HG03135 (cell line): Measurements from ENCODE around the gene SGF29.
"Not testable (repeated sequence)": the region's sequence is repeated elsewhere in the genome, so short reads cannot be mapped to it uniquely, and the experiment has no call there.

ENCODE experiments used
- ATAC-seq: cut with Tn5 transposase; IDR thresholded peaks from one replicate; pipeline ENCODE4 v1.9.1; 2021; ENCODE audit warnings: mild to moderate bottlenecking, moderate library complexity; ENCODE audit not compliant: unreplicated experiment

Gene SGF29

DNA sequence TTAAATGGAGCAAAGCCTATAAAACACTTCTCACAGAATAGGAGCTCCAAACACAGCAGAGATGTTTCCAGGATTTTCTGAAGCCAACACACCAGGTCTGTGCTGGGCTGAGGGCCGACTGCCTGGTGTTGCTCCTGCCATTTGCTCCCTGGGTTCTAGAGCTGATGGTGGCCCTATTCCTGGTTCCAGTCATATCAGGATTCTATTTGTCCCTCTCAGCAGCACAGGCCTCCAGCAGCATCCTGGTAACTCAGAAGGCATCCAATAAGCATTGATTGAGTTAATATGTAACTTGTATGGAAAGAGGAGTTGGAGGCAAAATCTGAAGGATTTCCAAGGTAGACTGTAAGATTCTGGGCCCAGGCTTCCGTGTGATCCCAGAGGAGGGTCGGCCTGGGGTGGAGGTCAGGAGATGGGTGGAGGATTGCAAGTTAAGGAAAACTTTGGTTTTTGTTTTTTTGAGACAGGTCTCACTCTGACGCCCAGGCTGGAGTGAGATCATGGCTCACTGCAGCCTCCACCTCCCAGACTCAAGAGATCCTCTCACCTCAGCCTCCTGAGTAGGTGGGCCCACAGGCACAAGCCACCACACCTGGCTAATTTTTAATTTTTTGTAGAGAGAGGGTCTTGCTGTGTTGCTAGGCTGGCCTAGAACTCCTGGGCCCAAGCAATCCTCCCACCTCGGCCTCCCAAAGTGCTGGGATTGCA lies 20.6 kb upstream of the SGF29 start:
- ATAC-seq: no peak

DNA sequence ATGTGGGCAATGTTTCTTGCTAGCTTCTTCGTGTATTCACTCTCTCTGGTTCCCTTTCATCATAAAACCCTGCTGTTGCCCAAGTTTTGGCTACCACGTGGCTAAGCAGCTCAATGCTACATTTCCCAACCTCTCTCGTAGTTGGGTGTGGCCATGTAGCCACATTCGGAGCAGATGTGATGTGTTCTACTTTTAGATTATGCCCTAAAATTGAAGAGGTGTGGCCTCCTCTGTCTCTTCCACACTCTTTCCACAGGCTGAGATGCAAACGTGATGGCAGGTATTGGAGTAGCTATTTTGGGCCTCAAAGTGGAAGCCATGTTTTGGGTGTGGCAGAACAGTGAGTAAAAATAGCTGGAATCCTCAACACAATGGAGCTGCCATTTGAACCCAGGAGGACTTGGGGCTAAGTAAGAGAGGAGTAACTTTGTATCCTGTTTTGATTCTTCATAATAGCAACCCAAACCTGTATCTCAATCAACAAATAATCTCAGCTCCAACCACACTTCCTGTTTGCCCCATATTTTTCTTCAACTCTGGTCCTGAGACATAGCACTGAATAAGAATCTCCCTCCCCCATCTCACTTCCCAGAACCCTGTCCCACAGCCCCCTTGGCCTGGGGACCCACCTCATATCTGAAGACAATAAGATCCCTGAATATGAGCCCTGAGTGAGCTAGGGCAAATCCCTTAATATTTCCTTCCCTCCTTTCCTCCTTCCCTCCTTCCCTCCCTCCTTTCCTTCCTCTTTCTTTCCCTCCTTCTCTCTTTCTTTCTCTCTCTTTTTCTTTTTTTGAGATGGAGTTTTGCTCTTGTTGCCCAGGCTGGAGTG lies 19.0 kb upstream of the SGF29 start:
- ATAC-seq: no peak

DNA sequence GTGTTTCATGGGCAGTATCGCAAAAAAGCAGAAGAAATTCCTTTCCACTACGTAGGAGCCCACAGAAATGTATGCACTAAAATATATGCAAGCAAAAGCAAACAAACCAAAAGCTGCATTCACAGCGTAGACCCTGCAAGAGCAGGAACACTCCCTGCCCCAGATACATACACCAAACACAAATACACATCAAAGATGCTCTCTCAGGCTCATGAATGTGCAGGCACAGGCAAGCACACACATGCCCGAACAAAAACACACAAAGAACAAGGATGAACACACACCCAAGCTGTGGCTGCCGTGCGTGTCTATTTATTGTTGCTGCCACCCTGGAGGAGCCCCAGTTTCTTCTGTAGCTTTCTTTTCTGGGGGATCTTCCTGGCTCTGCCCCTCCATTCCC lies 16.6 kb upstream of the SGF29 start:
- no peak for ATAC-seq

DNA sequence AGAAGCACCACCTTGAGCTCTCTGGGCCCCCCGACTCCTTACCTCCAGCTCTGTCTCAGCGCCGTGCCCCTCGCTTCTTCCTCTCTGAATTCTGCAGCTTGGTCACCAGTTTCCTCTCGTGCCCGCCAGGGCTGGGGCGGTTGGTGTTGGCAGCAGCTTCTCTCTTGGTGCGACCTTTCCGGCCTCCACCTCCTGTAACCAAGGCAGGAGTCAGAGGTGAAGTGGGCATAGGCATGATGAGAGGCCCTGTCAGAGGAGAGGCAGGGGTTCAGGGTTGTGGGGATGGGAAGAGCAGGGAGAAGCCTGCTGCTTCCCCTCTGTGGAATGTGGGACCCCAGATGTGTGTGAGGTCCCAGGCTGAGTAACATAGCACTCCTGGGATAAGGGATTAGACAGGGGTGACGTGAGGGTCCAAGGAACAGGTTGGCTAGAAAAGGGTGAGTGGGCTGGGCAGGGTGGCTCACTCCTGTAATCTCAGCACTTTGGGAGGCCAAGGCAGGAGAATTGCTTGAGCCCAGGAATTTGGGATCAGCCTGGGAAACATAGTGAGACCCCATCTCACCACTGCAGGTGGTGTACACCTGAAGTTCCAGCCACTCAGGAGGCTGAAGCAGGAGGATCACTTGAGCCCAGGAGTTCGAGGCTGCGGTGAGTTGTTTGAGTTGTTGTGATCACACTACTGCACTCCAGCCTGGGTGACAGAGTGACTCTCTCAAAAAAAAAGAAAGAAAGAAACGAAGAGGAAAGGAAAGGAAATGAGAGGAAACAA lies 15.6 kb upstream of the SGF29 start:
- ATAC-seq: no peak

DNA sequence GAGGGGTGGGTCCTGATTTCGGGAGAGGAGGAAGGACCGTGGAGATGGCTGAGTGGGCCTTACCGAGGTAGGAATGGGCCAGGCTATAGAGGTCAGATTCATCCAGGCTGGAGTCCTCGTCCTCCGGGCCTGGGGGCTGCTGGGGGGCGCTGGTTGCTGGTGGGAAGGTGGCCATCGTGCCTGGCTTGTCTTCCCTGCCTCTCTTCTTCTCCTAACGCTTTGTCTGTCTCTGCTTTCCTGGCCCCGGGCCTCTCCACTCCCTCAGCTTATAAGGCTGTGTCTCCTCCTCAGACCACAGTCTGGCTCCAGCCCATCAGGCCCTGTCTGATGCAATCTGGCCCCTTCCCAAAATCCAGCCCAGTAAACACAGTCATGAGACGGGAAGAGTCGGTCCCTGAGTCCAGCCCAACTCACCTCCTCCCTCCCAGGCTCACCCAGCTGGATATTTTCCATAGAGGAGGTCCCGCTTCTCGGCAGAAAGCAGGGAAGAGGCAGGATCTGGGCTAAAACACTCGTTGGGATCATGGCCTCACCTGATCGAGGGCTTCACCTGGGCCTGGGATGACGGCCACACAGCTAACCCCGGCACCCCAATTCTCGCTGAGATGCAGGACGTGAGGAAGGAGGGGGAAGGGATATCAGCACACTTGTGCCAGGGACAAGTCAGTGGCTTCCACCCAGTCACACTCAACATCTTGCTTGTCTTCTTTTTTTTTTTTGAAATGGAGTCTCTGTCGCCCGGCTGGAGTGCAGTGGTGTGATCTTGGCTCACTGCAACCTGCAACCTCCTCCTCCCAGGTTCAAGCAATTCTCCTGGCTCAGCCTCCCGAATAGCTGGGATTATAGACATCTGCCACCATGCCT lies 14.8 kb upstream of the SGF29 start, which contains the start of gene NUPR1:
TSS of gene NUPR1 (minus strand) at position 242 of the 864 bp plus-strand sequence. CDS start at position 175, 67 bp downstream.
- no peak for ATAC-seq

DNA sequence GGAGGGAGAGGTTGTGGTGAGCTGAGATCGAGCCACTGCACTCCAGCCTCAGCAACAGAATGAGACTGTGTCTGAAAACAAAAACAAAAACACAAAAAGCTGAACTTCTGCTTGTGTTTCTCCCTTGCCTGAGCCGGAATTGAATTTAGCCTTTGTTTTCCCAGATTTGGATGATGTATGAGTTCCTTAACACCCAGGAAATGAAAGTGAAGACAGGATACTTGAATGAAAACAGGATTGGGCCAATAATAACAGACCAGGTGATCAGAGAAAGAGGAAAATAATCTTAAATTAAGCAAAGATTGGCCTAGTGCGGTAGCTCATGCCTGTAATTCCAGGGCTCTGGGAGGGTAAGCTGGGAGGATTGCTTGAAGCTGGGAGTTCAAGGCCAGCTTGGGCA lies 13.4 kb upstream of the SGF29 start:
- no peak for ATAC-seq

DNA sequence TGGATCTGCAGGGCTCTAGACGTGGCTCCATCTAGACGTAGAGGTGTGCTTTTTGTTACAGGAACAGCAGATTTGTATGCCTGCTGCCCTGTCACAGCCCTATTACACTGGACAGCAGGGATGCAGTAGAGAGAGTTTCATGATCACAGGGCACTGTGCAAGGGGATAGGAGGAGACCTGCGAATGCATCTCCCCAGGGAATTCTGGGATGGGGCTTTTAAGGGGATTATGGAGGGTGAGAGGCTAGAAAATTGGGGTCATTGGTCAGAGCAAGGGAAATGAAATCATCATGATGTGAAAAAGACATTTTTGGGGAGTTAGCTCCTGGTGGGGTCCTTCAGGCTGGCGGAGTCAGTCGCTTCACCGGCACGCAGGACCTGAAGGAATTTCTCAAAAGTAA lies 11.1 kb upstream of the SGF29 start:
- ATAC-seq: no peak

DNA sequence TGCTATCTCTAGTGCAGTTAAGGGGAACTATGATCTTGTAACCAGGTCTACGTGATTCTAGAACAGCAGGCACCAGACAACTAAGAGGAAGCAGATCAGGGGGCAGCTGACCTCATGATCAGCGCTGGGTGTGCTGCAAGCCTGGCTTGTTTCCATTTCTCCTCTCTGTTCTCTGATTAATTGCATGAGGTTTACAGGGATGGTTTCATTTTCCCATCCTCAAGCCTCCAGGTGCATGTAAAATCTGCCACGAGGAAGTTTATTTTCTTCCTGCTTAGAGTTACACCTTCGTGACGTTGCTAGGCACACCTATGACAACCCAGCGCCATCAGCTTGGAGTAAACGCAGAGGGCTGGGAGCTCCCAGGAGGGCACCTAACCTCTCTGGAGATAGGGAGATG lies 10.6 kb upstream of the SGF29 start:
- no peak for ATAC-seq

DNA sequence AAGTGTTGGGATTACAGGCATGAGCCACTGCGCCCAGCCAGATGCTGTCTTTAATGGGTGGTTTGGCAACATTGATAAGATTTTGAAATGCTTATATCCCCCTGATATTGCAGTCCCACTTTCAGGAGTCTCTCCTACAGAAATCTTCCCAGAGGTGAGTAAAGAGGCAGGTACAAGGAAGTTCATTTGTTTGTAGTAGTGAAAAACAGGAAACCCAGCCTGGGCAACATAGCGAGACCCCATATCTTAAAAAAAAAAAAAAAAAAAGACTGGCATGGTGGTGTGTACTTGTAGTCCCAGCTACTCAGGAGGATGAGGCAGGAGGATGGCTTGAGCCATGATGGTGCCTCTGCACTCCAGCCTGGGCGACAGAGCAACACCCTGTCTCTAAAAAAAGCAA lies 8.7 kb upstream of the SGF29 start:
- ATAC-seq: no peak

DNA sequence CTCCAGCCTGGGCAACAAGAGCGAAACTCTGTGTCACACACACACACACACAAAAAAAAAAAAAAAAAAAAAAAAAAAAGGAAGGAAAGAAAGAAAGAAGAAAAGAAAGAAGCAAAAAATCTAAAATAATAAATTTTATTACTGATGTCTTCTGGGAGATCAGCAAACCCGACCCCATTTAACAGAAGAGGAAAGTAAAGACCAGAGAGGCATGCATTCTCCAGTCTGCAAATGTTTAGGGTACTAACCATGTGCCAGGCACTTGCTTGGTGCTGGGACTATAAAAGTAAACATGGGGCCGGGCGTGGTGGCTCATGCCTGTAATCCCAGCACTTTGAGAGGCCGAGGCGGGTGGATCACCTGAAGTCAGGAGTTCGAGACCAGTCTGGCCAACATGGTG lies 7.8 kb upstream of the SGF29 start:
- not testable (repeated sequence) for ATAC-seq

DNA sequence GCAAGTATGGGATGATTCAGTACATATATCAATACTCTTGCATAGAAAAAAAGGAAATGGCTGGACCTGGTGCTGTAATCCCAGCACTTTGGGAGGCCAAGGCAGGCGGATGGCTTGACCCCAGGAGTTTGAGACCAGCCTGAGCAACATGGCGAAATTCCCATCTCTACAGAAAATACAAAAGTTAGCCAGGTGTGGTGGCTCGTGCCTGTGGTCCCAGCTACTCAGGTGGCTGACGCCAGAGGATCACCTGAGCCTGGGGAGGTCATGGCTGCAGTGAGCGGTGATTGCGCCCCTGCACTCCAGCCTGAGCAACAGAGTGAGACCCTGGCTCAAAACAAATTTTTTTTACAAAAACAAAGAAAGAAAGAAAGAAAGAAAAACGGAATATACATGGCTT lies 7.1 kb upstream of the SGF29 start:
- no peak for ATAC-seq

DNA sequence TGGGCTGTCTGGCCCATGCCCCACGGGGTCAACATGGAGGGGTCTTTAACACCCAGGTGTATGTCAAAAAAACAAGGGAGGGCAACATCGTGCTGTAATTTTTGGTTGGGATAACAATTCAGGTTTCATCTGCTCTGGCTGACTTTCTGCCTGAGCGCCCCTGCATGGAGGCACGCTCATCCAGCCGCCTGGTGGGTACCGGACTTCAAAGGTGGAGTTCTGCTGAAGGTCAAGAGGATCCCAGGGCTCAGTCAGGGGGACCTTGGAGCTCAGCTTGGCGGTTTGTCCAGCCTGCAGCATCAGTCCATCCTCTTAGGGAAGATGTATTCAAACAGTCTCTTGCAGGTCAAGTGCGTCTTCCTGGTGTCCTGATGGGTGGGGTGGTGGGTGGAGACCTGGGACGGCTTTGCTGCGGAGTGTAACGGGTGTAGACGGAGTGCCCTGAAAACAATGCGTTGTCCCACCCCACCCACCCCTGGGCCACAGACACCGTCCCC lies 5.4 kb upstream of the SGF29 start:
- ATAC-seq: no peak

DNA sequence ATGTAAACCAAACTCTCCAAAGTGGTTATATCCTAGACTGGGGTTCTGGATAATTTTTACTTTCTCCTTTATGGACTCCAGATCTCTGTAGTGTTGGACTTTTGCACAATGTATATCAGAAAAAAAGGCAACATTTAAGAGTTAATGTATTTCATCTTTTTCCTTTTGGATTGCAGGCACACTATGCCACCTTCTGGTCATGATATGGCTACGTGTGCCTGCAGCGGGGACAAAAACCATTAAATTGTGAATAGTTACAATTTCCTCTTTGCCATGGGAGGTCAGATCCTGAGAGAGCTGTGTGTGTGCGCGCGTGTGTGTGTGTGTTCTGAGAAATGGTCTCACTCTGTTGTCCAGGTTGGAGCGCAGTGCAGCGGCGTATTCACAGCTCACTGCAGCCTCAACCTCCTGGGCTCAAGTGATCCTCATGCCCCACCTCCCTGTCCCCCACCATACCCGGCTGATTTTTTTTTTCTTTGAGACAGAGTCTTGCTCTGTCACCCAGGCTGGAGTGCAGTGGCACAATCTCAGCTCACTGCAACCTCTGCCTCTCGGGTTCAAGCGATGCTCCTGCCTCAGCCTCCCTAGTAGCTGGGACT lies 4.3 kb upstream of the SGF29 start:
- ATAC-seq: no peak

DNA sequence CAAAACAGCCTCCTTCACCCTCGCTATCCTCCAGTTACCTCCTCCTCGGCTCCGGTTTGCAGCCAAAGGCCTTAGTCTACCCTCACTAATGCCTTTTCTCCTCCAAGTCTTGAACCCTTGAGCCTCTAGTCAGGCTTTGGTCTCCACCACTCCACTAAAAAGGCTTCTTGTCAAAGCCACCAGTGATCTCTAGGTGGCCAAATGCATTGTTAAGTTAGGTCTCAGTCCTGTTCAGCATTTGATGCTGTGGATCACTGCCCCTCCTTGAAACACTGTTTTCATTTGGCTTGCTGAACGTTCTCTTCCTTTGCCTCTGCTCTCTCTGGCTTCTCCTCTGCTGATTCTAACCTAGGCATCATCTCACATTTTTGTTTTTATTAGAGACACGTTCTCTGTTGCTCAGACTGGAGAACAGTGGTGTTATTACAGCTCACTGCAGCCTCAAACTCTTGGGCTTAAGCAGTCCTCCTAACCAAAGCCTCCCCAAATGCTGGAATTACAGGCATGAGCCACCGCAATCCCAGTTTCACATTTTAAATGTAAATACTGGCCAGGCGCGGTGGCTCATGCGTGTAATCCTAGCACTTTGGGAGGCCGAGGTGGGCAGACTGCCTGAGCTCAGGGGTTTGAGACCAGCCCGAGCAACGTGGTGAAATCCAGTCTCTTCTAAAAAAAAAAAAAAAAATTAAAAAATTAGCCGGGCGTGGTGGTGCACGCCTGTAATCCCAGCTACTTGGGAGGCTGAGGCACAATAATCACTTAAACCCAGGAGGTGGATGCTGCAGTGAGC lies 1.1 kb downstream of the SGF29 start:
- no peak for ATAC-seq

DNA sequence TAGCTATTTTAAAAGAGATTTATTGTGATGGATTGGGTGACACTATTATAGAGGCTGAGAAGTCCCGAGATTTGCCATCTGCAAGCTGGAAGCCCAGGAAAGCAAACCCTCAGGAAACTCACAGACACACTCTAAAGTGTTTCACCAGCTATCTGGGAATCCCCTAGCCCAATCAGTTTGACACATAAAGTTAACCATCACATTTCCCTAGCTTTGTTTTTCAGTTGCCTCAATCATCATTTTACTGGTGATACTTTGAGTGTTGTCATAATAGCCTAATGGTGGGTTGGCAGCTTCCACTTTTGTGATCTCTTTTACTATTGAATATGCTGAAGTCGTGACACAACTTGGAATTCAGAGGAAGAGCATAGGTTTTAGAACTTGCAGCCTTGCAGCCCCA lies 1.8 kb downstream of the SGF29 start:
- ATAC-seq: no peak

DNA sequence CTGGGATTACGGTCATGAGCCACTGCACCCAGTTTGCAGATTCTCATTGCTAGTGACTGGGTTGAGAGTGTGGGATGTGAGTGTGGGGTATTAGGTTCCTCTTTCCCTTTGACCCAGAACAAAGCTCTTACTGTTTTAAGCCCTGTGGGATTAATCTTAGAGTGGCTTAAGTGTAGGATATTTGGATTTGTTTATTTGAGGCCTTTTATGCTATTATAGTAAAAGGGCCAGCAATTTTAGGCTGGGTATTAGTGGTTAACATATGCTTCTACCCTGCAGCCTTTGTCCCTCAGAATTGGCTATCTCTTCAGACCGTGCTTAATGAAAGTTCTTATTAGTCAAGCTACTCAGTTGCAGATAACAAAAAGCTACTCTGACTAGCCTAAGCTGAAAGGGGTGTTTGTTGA lies 3.2 kb downstream of the SGF29 start:
- no peak for ATAC-seq

DNA sequence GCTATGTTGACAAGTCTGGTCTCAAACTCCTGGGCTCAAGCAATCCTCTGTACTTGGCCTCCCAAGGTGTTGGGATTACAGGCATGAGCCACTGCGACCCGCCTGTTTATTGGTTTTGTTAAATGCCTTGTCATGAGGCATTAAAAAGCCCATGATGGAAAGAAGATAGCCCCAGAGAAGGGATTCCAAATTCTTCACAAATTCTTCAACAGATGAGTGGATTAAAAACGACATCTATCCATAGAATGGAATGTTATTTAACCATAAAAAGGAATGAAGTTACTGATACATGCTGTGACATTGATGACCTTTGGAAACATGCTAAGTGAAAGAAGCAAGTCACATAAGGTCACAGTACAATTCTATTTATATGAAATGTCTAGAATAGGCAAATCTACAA lies 4.7 kb downstream of the SGF29 start:
- no peak for ATAC-seq

DNA sequence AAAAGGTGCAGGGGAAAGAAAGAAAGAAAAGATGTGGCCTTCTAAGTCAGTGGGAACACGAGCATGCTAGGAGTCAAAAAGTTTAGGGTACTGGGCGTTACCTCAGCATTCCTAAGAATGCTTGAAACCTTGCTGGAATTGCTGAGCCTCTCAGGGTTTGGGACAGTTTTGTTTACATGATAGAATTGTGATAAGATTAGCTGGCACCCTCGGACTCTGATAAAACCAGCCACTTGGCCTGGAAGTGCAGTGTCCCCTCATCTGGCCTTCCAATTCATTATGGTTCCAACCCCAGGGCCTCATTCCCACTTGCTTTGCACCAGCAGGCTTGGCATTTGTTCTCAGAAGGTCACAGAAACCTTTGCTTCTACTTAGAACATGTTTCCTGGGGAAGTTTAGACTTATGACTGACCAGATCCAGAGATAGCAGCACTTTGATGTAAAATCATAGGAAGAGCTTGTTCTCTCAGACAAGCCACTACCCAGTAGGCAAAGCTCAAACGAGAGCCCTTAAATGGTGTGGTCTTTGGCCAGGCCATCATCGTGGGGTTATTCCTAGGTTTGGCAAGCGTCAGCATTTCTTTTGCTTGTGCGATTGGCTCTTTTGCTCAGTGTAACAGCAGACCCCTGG lies 8.0 kb downstream of the SGF29 start:
- ATAC-seq: no peak

DNA sequence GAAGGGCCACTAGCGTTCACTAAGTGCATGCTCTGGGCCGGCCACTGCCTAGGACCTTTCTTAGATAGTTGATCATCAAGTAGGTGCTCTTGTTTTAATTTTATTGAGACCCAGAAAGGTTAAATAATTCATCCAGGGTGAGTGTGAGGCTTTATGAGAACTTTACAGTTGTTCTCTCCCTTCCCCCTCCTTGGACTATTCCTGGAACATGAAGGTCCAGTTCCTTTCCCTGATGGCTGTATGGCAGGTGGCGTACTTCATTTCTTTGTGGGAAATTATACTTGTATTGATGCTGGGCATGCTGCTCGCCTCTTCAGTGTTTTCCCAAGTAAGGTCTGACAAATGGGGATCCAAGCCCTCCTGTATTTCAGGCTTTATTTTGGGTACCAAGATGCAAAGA lies 8.5 kb downstream of the SGF29 start:
- ATAC-seq: no peak
